Sigmoid colon (tissue), 7 donors: ENCODE data around the gene PCED1B. TPM values are rescaled to one million over a fixed set of nuclear protein-coding genes. Genes with fewer than 3 reads are reported as not detected.

Experiments
- DNase-seq: peaks from one replicate; pipeline ENCODE4 v3.0.0-alpha.2; 2019
- H3K27ac ChIP-seq, 4 donors: fragments of 200-600 bp; sonication (generic); one replicate each; pipeline ENCODE4 v1.5.1; 2016 to 2019; ENCODE audit warnings: mild to moderate bottlenecking in 1 of 4
- H3K27me3 ChIP-seq, 3 donors: fragments of 200-600 bp; sonication (generic); one replicate each; pipeline ENCODE4 v1.5.1; 2019; ENCODE audit warnings: mild to moderate bottlenecking in 1 of 3
- H3K36me3 ChIP-seq, 4 donors: fragments of 200-600 bp; sonication (generic); one replicate each; pipeline ENCODE4 v1.5.1; 2016 to 2019
- H3K4me1 ChIP-seq, 4 donors: fragments of 200-600 bp; sonication (generic); one replicate each; pipeline ENCODE4 v1.5.1; 2017 to 2019
- H3K4me3 ChIP-seq, 4 donors: fragments of 200-600 bp; sonication (generic); one replicate each; pipeline ENCODE4 v1.5.1; 2017 to 2019; ENCODE audit warnings: mild to moderate bottlenecking in 2 of 4, moderate library complexity in 1 of 4
- H3K9me3 ChIP-seq, 4 donors: fragments of 200-600 bp in 3 of 4; sonication (generic) in 3 of 4; one replicate each; pipeline versions ENCODE4 v1.5.1 to v1.6.1; 2013 to 2019
- EP300 ChIP-seq, 4 donors: sonication (generic); formaldehyde crosslinking; IDR thresholded peaks; one replicate each; pipeline ENCODE4 v1.6.1; 2017; ENCODE audit warnings: antibody characterized with exemption in 4 of 4
- POLR2A ChIP-seq, 2 donors: fragments of 450-650 bp; IDR thresholded peaks; one replicate each; pipeline ENCODE4 v1.6.1; 2016; ENCODE audit warnings: antibody characterized with exemption in 2 of 2, mild to moderate bottlenecking in 2 of 2, moderate library complexity in 2 of 2
- POLR2AphosphoS5 ChIP-seq, 4 donors: sonication (generic); formaldehyde crosslinking; IDR thresholded peaks; one replicate each; pipeline ENCODE4 v1.6.1; 2017; ENCODE audit warnings: antibody characterized with exemption in 4 of 4
- WGBS, 2 donors: extraction: QIAGEN DNeasy Blood & Tissue Kit; methylation state at CpG; one replicate each; pipeline ENCODE4 v1.1.7; 2013; 5-methylcytosine and 5-hydroxymethylcytosine counted together
- intact Hi-C: fragments of 100-400 bp; cut with DNase I; formaldehyde crosslinking; loops from one replicate; pipeline ENCODE4 v1.15.1; 2023
- polyA plus RNA-seq, 3 donors: library from polyadenylated mRNA; stranded (reverse); fragments of 200-250 nt; gene quantifications; one replicate each; pipeline ENCODE4 v1.2.3, GENCODE V29; 2013
- total RNA-seq, 4 donors: library from RNA; depleted of rRNA; stranded (reverse); fragments of >200 nt; gene quantifications; one replicate each; pipeline ENCODE4 v1.1.0, GENCODE V29; 2016
- TF ChIP-seq, protein P1 (sequence below), 4 experiments: fragments of 450-650 bp in 3 of 4; fragments of 200-600 bp in 1 of 4; IDR thresholded peaks; one replicate each; pipeline ENCODE4 v1.5.1; 2016 to 2019; ENCODE audit warnings: antibody characterized with exemption in 4 of 4, mild to moderate bottlenecking in 3 of 4, moderate library complexity in 2 of 4
- donor health status: healthy with polysubstance abuse.
- donor health status: Bipolar disorder and iron deficiency.
- donor health status: healthy.

The PCED1B gene
- total and polyA plus RNA-seq, 7 donors, result 1.2 to 11.9 (median 5.7) TPM

DNA sequence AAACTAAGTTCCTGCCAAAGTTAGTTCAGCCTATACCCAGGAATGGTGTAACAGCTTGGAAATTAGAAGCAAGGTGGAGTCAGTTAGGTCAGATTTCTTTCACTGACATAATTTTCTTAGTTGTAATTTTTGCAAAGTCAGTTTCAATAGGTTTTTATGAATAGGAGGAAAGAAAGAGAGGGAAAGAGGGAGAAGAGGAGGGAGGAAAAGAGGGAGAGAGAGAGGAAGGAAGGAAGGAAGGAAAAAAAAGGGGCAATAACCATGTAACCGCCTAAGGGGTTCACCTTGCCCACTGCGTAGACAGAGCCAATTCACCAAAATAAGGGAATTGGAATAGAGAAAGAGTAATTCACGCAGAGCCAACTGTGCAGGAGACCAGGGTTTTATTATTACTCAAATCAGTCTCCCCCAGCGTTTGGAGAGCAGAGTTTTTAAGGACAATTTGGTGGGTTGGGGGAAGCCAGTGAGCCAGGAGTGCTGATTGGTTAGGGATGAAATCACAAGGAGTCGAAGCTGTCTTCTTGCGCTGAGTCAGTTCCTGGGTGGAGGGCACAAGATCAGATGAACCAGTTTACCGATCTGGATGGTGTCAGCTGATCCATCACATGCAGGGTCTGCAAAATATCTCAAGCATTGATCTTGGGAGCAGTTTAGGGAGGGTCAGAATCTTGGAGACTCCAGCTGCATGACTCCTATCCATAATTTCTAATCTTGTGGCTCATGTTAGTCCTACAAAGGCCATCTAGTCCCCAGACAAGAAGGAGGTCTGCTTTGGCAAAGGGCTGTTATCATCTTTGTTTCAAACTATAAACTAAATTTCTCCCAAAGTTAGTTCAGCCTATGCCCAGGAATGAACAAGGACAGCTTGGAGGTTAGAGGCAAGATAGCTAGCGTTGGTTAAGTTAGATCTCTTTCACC is 126.4 kb downstream of the PCED1B start:
- no peaks in the 10 kb centered on the region for H3K27me3 ChIP-seq
- WGBS, 2 donors, result 67 to 75% methylated on average over 8 of the region's 8 CpGs
- DNase-seq, result no peak
- no peak overlapping the region for H3K27ac ChIP-seq
- peaks cover 0 to 3% (median 0%) of the 10 kb centered on the region in 4 donors for H3K36me3 ChIP-seq
- no peak overlapping the region for H3K4me3 ChIP-seq
- intact Hi-C loops, result no loop called here
- no peaks in the 10 kb centered on the region for H3K4me1 ChIP-seq
- TF ChIP-seq, protein P1, sequence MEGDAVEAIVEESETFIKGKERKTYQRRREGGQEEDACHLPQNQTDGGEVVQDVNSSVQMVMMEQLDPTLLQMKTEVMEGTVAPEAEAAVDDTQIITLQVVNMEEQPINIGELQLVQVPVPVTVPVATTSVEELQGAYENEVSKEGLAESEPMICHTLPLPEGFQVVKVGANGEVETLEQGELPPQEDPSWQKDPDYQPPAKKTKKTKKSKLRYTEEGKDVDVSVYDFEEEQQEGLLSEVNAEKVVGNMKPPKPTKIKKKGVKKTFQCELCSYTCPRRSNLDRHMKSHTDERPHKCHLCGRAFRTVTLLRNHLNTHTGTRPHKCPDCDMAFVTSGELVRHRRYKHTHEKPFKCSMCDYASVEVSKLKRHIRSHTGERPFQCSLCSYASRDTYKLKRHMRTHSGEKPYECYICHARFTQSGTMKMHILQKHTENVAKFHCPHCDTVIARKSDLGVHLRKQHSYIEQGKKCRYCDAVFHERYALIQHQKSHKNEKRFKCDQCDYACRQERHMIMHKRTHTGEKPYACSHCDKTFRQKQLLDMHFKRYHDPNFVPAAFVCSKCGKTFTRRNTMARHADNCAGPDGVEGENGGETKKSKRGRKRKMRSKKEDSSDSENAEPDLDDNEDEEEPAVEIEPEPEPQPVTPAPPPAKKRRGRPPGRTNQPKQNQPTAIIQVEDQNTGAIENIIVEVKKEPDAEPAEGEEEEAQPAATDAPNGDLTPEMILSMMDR (IDR thresholded peaks at IDR 0.05), result no peak
- TF ChIP-seq EP300 (IDR thresholded peaks at IDR 0.05) (no peak), POLR2A (IDR thresholded peaks at IDR 0.05) (no peak), POLR2AphosphoS5 (IDR thresholded peaks at IDR 0.05) (no peak)
- H3K9me3 ChIP-seq, result no peaks in the 10 kb centered on the region

DNA sequence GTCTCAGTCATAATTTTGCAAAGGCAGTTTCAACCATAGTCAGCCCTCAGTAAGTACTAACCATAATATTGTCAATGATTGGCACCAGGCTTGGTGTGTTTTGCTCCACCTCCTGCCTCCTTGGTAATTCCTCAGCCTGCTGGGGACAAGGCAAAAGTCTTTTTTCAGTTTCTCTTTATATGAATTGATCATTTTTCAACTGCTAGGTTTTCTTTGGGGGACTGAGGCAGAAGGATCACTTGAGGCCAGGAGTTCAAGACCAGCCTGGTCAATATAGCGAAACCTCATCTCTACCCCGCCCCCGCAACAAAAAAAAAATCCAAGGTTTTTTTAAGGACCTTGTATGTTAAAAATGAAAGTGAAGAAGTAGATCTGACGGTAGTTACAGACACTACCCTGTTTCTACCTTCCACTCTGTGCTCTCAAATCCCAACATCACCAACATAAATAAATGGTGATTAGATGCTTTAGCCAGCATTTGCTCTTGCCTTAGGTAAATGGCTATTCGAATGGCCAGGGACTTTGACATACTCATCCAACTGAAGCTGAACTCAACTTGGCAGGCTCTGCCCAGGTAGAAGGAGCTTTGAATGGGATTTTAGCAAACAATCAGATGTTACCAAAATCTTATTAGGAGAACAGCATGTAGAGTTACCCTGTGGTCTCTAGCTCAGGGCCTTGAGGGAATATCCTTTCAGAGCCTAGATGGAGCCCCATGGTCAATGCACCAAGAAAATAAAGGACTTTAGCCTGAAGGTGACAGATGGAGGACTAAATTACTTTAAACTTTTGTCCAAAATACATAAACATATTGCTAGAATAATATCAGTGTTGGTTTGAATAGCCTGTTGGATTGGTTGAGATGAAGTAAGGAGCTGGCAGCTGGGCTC is 127.3 kb downstream of the PCED1B start:
- WGBS, 2 donors, result 76 to 86% methylated on average over 5 of the region's 5 CpGs
- H3K4me3 ChIP-seq, result no peak overlapping the region
- H3K36me3 ChIP-seq, result peaks cover 0 to 3% (median 0%) of the 10 kb centered on the region in 4 donors
- TF ChIP-seq, protein P1 (IDR thresholded peaks at IDR 0.05), result no peak
- TF ChIP-seq EP300 (IDR thresholded peaks at IDR 0.05) (no peak), POLR2AphosphoS5 (IDR thresholded peaks at IDR 0.05) (no peak), POLR2A (IDR thresholded peaks at IDR 0.05) (no peak)
- H3K4me1 ChIP-seq, result no peaks in the 10 kb centered on the region
- no peak overlapping the region for H3K27ac ChIP-seq
- H3K27me3 ChIP-seq, result no peaks in the 10 kb centered on the region
- intact Hi-C loops, result no loop called here
- no peak for DNase-seq
- H3K9me3 ChIP-seq, result no peaks in the 10 kb centered on the region

GRCh38 chr12:47207340-47207717 is 127.9 kb downstream of the PCED1B start:
- H3K27ac ChIP-seq, result peak overlapping the region in 1 of 4 donors; percentile 3
- H3K27me3 ChIP-seq, result no peaks in the 10 kb centered on the region
- no peaks in the 10 kb centered on the region for H3K4me1 ChIP-seq
- peaks cover 0 to 3% (median 0%) of the 10 kb centered on the region in 4 donors for H3K36me3 ChIP-seq
- DNase-seq, result no peak
- TF ChIP-seq POLR2AphosphoS5 (IDR thresholded peaks at IDR 0.05), result no peak
- TF ChIP-seq, protein P1 (IDR thresholded peaks at IDR 0.05), result no peak
- TF ChIP-seq POLR2A (IDR thresholded peaks at IDR 0.05), result no peak
- TF ChIP-seq EP300 (IDR thresholded peaks at IDR 0.05), result no peak
- H3K9me3 ChIP-seq, result no peaks in the 10 kb centered on the region
- intact Hi-C loops, result no loop called here
- no peak overlapping the region for H3K4me3 ChIP-seq
- WGBS, 2 donors, result 8 to 19% methylated on average over 2 of the region's 2 CpGs

DNA sequence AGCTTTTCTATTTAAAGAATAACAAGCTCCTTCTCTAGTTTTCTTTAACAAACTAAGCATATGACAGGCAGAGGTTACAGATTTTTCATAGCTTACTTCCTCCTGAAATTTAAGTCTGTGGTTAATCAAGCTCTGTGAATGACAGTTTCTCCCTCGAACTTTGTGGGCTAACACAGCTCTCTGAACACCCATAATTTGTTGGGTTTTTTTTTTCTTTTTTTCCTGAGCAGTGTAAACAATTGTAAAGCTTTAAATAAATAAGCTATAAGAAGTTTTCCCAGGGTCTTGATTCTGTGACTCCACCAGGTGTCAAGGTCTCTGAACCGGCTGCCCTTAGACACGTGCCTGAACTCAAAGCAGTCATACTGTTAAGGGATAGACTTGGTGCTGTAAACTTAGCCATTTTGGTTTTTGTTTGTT is 128.4 kb downstream of the PCED1B start:
- Histone ChIP-seq H3K4me1 (no peaks in the 10 kb centered on the region), H3K9me3 (no peaks in the 10 kb centered on the region), H3K4me3 (no peak overlapping the region), H3K27me3 (no peaks in the 10 kb centered on the region), H3K36me3 (peaks cover 0 to 3% (median 0%) of the 10 kb centered on the region in 4 donors), H3K27ac (peak overlapping the region in 1 of 4 donors; percentile 3)
- TF ChIP-seq POLR2A (IDR thresholded peaks at IDR 0.05) (no peak), EP300 (IDR thresholded peaks at IDR 0.05) (no peak), POLR2AphosphoS5 (IDR thresholded peaks at IDR 0.05) (no peak)
- TF ChIP-seq, protein P1 (IDR thresholded peaks at IDR 0.05), result no peak
- no peak for DNase-seq
- WGBS, 2 donors, result 9 to 17% methylated on average over 3 of the region's 3 CpGs
- intact Hi-C loops, result no loop called here
